GM12878 (cell line): ENCODE data around the gene RAP1GAP. TPM values are rescaled to one million over a fixed set of nuclear protein-coding genes. Genes with fewer than 3 reads are reported as not detected.

Experiments
- ATAC-seq: fragments of 200-7000 bp; cut with Tn5 transposase; 3 replicates; pipeline ENCODE4 v1.9.1; 2020; ENCODE audit warnings: mild to moderate bottlenecking, moderate library complexity
- BruUV-seq: library from RNA; stranded (reverse); fragments of 400-500 nt; replicated peaks from 2 replicates; lab custom pipeline; 2021; lab: Mats Ljungman, UMichigan
- CTCF ChIA-PET: fragments of 300-600 bp; sonication (Branson Sonifier 250); formaldehyde crosslinking; extraction: SDS; loops from one replicate; lab custom pipeline; 2021; ENCODE audit warnings: inconsistent platforms; lab: Yijun Ruan, JAX
- POLR2A ChIA-PET: fragments of 350-600 bp; formaldehyde crosslinking; extraction: SDS; loops from one replicate; lab custom pipeline; 2021; ENCODE audit warnings: inconsistent platforms; lab: Charles Lee
- RAD21 ChIA-PET: fragments of 300-600 bp; sonication (Branson Sonifier 250); formaldehyde crosslinking; loops from one replicate; lab custom pipeline; 2023; ENCODE audit warnings: antibody characterized with exemption; ENCODE audit not compliant: unreplicated experiment; lab: Charles Lee
- SMC1A ChIA-PET: fragments of 300-600 bp; sonication (Branson Sonifier 250); formaldehyde crosslinking; loops from one replicate; lab custom pipeline; 2023; ENCODE audit not compliant: unreplicated experiment, uncharacterized antibody; lab: Charles Lee
- DNase-seq: peaks from one replicate; pipeline ENCODE4 v3.0.0-alpha.2; 2011; ENCODE audit warnings: low read depth, low spot score
- FAIRE-seq: peaks from 3 replicates; lab custom pipeline; 2011; peaks lifted over from hg19 to GRCh38; lab: Jason Lieb, UNC
- H2AFZ ChIP-seq: 2 replicates; pipeline ENCODE4 v1.6.0; 2011; ENCODE audit warnings: low read depth, low read length, control low read depth; ENCODE audit not compliant: control insufficient read depth
- H3K27ac ChIP-seq: 2 replicates; pipeline ENCODE4 v1.5.1; 2011; ENCODE audit warnings: control low read depth; ENCODE audit not compliant: control insufficient read depth, insufficient read depth
- H3K27me3 ChIP-seq, 2 experiments: replicated peaks in 1 of 2; 2 replicates each; pipeline versions ENCODE4 v1.6.0 to v1.6.1; 2011; ENCODE audit warnings: low read length in 1 of 2; ENCODE audit not compliant: control insufficient read depth in 2 of 2, insufficient read depth in 2 of 2
- H3K36me3 ChIP-seq, 2 experiments: 2 replicates each; pipeline ENCODE4 v1.5.1; 2011; ENCODE audit warnings: low read length in 1 of 2; ENCODE audit not compliant: control insufficient read depth in 2 of 2, insufficient read depth in 2 of 2
- H3K4me1 ChIP-seq: 2 replicates; pipeline ENCODE4 v1.6.1; 2011; ENCODE audit warnings: mild to moderate bottlenecking, low read length, moderate library complexity, mixed read lengths; ENCODE audit not compliant: control insufficient read depth, insufficient read depth
- H3K4me2 ChIP-seq: 2 replicates; pipeline ENCODE4 v1.6.0; 2011; ENCODE audit warnings: control low read depth; ENCODE audit not compliant: control insufficient read depth, insufficient read depth
- H3K4me3 ChIP-seq: fragments of 200-600 bp; sonication (generic); 2 replicates; pipeline ENCODE4 v1.5.1; 2016
- H3K79me2 ChIP-seq: 2 replicates; pipeline ENCODE4 v1.6.0; 2011; ENCODE audit warnings: low read length; ENCODE audit not compliant: control insufficient read depth, insufficient read depth
- H3K9ac ChIP-seq: 2 replicates; pipeline ENCODE4 v1.8.0; 2011; ENCODE audit warnings: low read length, control low read depth, mixed read lengths; ENCODE audit not compliant: control insufficient read depth, insufficient read depth
- H3K9me3 ChIP-seq: replicated peaks from 3 replicates; pipeline ENCODE4 v1.5.1; 2011; ENCODE audit warnings: mild to moderate bottlenecking, low read length; ENCODE audit not compliant: control insufficient read depth, insufficient read depth
- H4K20me1 ChIP-seq: 2 replicates; pipeline ENCODE4 v1.6.0; 2011; ENCODE audit not compliant: control insufficient read depth, insufficient read depth
- CREB1 ChIP-seq: IDR thresholded peaks from 2 replicates; pipeline ENCODE4 v1.6.1; 2012; ENCODE audit warnings: low read depth, mild to moderate bottlenecking, inconsistent platforms
- ESRRA ChIP-seq: IDR thresholded peaks from 2 replicates; pipeline ENCODE4 v1.6.1; 2012; ENCODE audit warnings: mild to moderate bottlenecking, low read length, improper control_type of control experiment
- GATAD2B ChIP-seq: fragments of 450-650 bp; conservative IDR thresholded peaks from 2 replicates; pipeline ENCODE4 v1.6.1; 2017; ENCODE audit warnings: low read depth, mild to moderate bottlenecking, moderate library complexity
- MXI1 ChIP-seq: fragments of 150-350 bp; IDR thresholded peaks from 2 replicates; pipeline ENCODE4 v1.6.1; 2011; ENCODE audit warnings: low read depth, mild to moderate bottlenecking, inconsistent platforms, low read length, improper control_type of control experiment
- MYC ChIP-seq: IDR thresholded peaks from 2 replicates; pipeline ENCODE4 v1.6.1; 2011; ENCODE audit warnings: mild to moderate bottlenecking, low read length, moderate library complexity, inconsistent platforms; ENCODE audit not compliant: insufficient read depth, insufficient replicate concordance, insufficient read length, severe bottlenecking
- NR2C1 ChIP-seq: fragments of 450-650 bp; IDR thresholded peaks from 2 replicates; pipeline ENCODE4 v1.6.1; 2017; ENCODE audit warnings: antibody characterized with exemption, mild to moderate bottlenecking, moderate library complexity
- NR2F1 ChIP-seq: fragments of 450-650 bp; conservative IDR thresholded peaks from 2 replicates; pipeline ENCODE4 v1.6.1; 2017; ENCODE audit warnings: mild to moderate bottlenecking
- PAX5 ChIP-seq: IDR thresholded peaks from 2 replicates; pipeline ENCODE4 v1.6.1; 2011; ENCODE audit warnings: low read depth, low read length, borderline replicate concordance
- SP1 ChIP-seq: IDR thresholded peaks from one replicate; pipeline ENCODE4 v1.6.1; 2011; ENCODE audit warnings: low read depth, low read length
- SUPT20H ChIP-seq: IDR thresholded peaks from 2 replicates; pipeline ENCODE4 v1.6.1; 2011; ENCODE audit warnings: low read depth, mild to moderate bottlenecking, low read length, moderate library complexity, borderline replicate concordance; ENCODE audit not compliant: control insufficient read depth
- WGBS: methylation state at CpG from one replicate; pipeline ENCODE4 v1.1.6; 2016; ENCODE audit warnings: low lambda C conversion rate; ENCODE audit not compliant: insufficient replicate concordance, insufficient coverage; ENCODE audit errors: missing lambda C conversion rate; 5-methylcytosine and 5-hydroxymethylcytosine counted together
- in situ Hi-C: fragments of 300-500 bp; cut with MboI; formaldehyde crosslinking; loops from 9 replicates; pipeline ENCODE4 v1.14.3; 2018; ENCODE audit warnings: mixed read lengths
- intact Hi-C: fragments of 100-400 bp; cut with micrococcal nuclease; formaldehyde crosslinking; loops from one replicate; pipeline ENCODE4 v1.14.2; 2022; ENCODE audit not compliant: unreplicated experiment
- polyA plus RNA-seq, 11 experiments: library from polyadenylated mRNA; depleted of rRNA in 4 of 11; unstranded in 6 of 11; stranded (reverse) in 5 of 11; fragments of >200 nt; fragmentation: Nextera tagmentation in 4 of 11; fragmentation: Illumina TruSeq in 1 of 11; extraction: Ambion mirVana in 4 of 11; extraction: Trizol in 1 of 11; gene quantifications; 1 replicate in 1 of 11; 2 replicates in 10 of 11; pipeline versions ENCODE4 v1.2.1 to v1.2.3, GENCODE V29; 2011 to 2016; ENCODE audit warnings: inconsistent platforms in 2 of 11, missing spikeins in 2 of 11, low read depth in 1 of 11
- total RNA-seq, 4 experiments: library from RNA; depleted of rRNA in 3 of 4; stranded (reverse); fragments of >200 nt in 3 of 4; fragmentation: Illumina TruSeq in 1 of 4; extraction: Trizol in 1 of 4; gene quantifications; 2 replicates each; pipeline versions ENCODE4 v1.2.1 to v1.2.3, GENCODE V29; 2013 to 2021

The RAP1GAP gene
- total and polyA plus RNA-seq, 10 of the 15 experiments (the other 5 are each of a cell fraction or from before 2014, with no cell fraction given): 0.04 to 0.96 (median 0.09) TPM; not detected in 3

- FAIRE-seq: no peak
- DNase-seq: no peak
- in situ Hi-C loops: no loop called here
- intact Hi-C loops: no loop called here
- SMC1A ChIA-PET: no interaction called here
- no peak overlapping the region for H3K4me3 ChIP-seq
- no peak overlapping the region for H3K4me2 ChIP-seq
- H3K27me3 ChIP-seq: 0 out of 4 replicates have a peak, but pooled peaks cover 0 to 3% of the 10 kb centered on the region in 2 experiments
- POLR2A ChIA-PET: no interaction called here
- CTCF ChIA-PET: no interaction called here
- RAD21 ChIA-PET: no interaction called here
- no peaks in the 10 kb centered on the region for H3K4me1 ChIP-seq
- no peaks in the 10 kb centered on the region for H4K20me1 ChIP-seq
- no peaks in the 10 kb centered on the region for H3K36me3 ChIP-seq
- no peak for ATAC-seq
- no peaks in the 10 kb centered on the region for H3K9me3 ChIP-seq
- no peaks in the 10 kb centered on the region for H3K79me2 ChIP-seq
- no peak overlapping the region for H3K9ac ChIP-seq
- WGBS: 5% methylated on average over 23 of the region's 23 CpGs
- BruUV-seq: no TSS peak
- H3K27ac ChIP-seq: no peak overlapping the region
- TF ChIP-seq NR2C1 (no peak), GATAD2B (no peak), SUPT20H (no peak), ESRRA (no peak), PAX5 (no peak), SP1 (no peak), CREB1 (no peak), NR2F1 (no peak), MXI1 (no peak), MYC (no peak)
- H2AFZ ChIP-seq: no peak overlapping the region
These were observed 78.9 kb downstream of the RAP1GAP start for GRCh38 chr1:21590126-21590880.
